Activated T-helper 2 cell treated with anti-CD3 and anti-CD28 coated beads, Interferon-gamma antibody, Interleukin-2, Interleukin-4, amounts not matched to agents 10 μg/mL and 5 μg/mL and 100 μg/mL, durations not matched to agents 14 hours and 24 hours and 36 hours (primary cell): ENCODE results near the gene MAST4. TPM values are rescaled to one million over a fixed set of nuclear protein-coding genes. Genes with fewer than 3 reads are reported as not detected.

ENCODE experiments used
- DNase-seq: peaks from one replicate; pipeline ENCODE4 v3.0.0; 2021; ENCODE audit warnings: low spot score
- H3K27ac Mint-ChIP-seq: one replicate; pipeline ENCODE4 v1.8.0; 2021; ENCODE audit warnings: mixed read lengths
- H3K27me3 Mint-ChIP-seq: one replicate; pipeline ENCODE4 v1.8.0; 2021; ENCODE audit warnings: low read depth, mixed read lengths
- H3K36me3 Mint-ChIP-seq: one replicate; pipeline ENCODE4 v1.8.0; 2021; ENCODE audit warnings: low read depth, mixed read lengths
- H3K4me1 Mint-ChIP-seq: one replicate; pipeline ENCODE4 v1.8.0; 2021; ENCODE audit warnings: low read depth, mixed read lengths
- H3K4me3 Mint-ChIP-seq: one replicate; pipeline ENCODE4 v1.8.0; 2021; ENCODE audit warnings: low read depth, mild to moderate bottlenecking, moderate library complexity, mixed read lengths
- H3K9me3 Mint-ChIP-seq: one replicate; pipeline ENCODE4 v1.8.0; 2021; ENCODE audit warnings: mixed read lengths
- intact Hi-C: fragments of 100-400 bp; cut with micrococcal nuclease; formaldehyde crosslinking; loops from one replicate; pipeline ENCODE4 v1.15.1; 2023
- total RNA-seq: library from RNA; stranded (reverse); gene quantifications from 2 replicates; pipeline ENCODE4 v1.2.3, GENCODE V29; 2022

The MAST4 gene
- total RNA-seq, result 5.4 and 6.1 TPM in 2 replicates

DNA sequence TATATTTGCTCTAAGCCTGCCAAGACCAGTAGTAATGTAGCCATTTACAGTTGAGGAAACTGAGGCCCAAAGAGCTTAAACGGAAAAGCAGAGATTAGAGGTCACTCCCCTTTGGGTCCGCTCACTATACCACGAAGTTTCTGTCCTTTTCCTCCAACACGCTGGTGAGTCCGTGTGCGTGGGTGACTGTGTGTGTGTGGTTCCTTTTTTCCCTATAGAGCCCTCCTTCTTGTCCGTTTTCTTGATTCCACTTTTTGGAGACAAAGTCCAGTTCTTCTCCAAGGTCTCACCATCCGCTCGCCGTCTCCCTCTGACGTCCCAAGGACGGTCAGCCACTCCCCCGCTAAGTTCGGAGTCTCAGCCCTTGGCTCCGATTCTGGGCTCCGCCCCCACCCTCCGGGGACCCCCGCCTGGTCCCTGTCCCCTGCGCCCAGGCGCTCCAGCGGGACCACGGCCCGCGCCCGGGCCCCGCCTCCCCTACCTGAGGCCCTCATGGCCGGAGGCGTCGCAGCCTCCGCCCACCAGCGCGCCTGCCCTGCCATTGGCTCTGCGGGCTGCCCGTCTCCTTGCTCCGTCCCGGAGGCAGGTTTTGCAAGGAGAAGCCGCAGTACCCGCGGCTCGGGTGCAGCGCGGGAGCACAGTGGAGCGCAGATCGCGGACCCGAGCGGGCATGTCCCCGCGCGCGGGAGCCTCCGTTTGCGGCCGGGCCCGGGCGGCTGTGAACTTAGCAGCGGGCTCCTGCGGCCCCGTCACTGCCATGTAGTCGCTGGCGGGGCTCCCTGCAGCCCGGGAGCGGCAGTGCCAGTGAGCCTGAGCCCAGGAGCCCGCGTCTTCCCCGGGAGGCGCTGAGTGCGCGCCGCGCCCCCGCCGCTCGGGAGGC lies at the start of gene MAST4:
Gene MAST4 (plus strand): TSS at position 638 of the 880 bp plus-strand sequence. CDS start 263 bp downstream, outside the sequence.
- no peak within 1 kb of the TSS for H3K27ac Mint-ChIP-seq
- intact Hi-C loops, result loop anchor here (5.0 kb wide), 1 partner anchor 289 kb away; no protein-coding TSS in a partner anchor
- no peaks in the 10 kb centered on the region for H3K36me3 Mint-ChIP-seq
- H3K4me1 Mint-ChIP-seq, result peaks cover 10% of the 10 kb centered on the region
- H3K4me3 Mint-ChIP-seq, result peak within 1 kb of the TSS; percentile 80
- peak; percentile 69 for DNase-seq
- peaks cover 64% of the 10 kb centered on the region for H3K27me3 Mint-ChIP-seq
- H3K9me3 Mint-ChIP-seq, result no peaks in the 10 kb centered on the region

DNA sequence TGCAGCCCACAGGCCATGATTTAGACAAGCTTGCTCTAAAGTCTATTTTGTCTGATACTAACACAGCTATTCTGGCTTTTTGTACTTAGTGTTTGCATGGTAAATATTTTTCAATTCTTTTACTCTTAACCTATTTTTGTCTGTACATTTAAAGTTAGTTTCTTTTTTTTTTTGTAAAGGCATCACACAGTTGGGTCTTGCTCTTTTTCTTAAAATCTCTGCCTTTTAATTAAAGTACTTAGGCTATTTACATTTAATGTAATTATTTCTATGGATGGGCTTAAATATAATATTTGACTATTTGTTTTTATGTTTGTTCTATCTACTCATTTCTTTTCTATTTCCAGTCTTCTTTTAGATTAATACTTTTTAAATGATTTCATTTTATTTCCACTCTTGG lies 49.7 kb upstream of the MAST4 start:
- intact Hi-C loops, result no loop called here
- Mint-ChIP-seq H3K4me1 (peaks cover 2% of the 10 kb centered on the region), H3K27ac (no peak overlapping the region), H3K9me3 (peaks cover 9% of the 10 kb centered on the region), H3K4me3 (no peak overlapping the region), H3K36me3 (no peaks in the 10 kb centered on the region), H3K27me3 (peaks cover 3% of the 10 kb centered on the region)
- no peak for DNase-seq

DNA sequence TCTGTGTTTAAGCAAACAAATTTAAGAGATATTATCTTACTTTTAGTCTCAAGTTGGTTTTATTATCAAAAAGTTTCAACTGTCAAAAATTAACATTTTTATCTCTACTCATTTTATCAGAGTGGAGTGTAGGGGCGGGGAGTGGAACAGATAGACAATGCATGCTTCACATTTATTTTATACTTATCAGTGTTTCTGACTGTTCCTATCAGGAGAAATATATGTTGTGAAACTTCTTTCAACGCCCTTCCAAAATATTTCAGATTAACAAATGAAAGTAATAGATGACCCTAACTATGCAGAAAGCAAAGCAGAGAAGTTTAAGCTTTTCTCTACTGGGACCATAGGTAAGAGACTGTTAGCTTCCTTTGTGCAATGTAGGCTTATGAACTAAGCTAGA lies 44.9 kb upstream of the MAST4 start:
- peaks cover 17% of the 10 kb centered on the region for H3K4me1 Mint-ChIP-seq
- intact Hi-C loops, result no loop called here
- no peak overlapping the region for H3K27ac Mint-ChIP-seq

DNA sequence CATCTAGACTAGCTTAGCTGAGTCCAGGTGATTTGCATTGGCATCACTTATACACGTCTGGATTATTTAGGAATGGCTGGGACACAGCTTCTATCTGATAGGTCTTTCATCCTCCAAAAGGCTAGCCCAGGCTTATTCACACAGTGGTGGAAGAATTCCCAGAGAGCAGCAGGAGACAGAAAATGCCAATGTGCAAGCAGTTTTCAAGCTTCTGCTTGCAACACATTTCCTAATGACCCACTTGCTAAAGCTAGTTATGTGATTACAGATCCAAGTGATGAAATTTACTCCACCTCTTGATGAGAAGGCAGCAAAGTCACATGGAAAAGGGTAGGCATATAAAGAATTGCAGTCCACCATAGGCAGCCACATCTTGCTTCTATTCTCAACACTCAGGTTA lies 44.2 kb upstream of the MAST4 start:
- DNase-seq, result no peak
- intact Hi-C loops, result no loop called here
- Mint-ChIP-seq H3K4me3 (no peak overlapping the region), H3K27me3 (peaks cover 4% of the 10 kb centered on the region), H3K27ac (no peak overlapping the region), H3K36me3 (no peaks in the 10 kb centered on the region), H3K4me1 (peaks cover 17% of the 10 kb centered on the region), H3K9me3 (peaks cover 12% of the 10 kb centered on the region)

More for the DNA sequence above, 44.9 kb upstream of the MAST4 start:
- no peak for DNase-seq
- Mint-ChIP-seq H3K36me3 (no peaks in the 10 kb centered on the region), H3K27me3 (peaks cover 4% of the 10 kb centered on the region), H3K4me3 (no peak overlapping the region), H3K9me3 (peaks cover 12% of the 10 kb centered on the region)

DNA sequence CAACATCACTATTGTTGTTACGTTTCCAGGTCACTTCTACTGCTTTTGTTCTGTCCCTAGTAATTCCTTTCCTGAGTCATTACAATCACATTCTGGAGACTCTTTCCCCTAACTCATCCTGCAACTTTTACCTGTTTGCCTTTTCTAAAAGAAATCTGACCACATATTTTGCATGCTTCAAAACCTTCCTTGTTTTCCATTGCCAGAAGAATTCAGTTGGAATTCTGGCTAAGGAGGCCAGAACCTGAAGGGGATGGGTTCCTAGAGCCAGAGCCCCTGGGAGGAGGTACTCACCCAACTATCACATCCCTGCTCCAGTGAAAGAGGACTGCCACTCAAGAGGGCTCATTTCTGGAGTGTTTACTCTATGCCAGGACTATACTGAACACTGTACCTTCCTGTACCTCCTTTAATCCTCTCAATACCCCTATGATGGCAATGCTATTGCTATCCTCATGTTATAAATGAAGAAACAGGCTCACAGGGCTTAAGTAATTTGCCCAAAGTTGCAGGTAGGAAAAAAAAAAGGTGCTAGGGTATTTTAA lies 42.8 kb upstream of the MAST4 start:
- intact Hi-C loops, result no loop called here
- Mint-ChIP-seq H3K4me1 (peaks cover 19% of the 10 kb centered on the region), H3K27me3 (peaks cover 4% of the 10 kb centered on the region), H3K9me3 (peaks cover 4% of the 10 kb centered on the region), H3K36me3 (no peaks in the 10 kb centered on the region), H3K4me3 (no peak overlapping the region), H3K27ac (no peak overlapping the region)
- DNase-seq, result no peak

DNA sequence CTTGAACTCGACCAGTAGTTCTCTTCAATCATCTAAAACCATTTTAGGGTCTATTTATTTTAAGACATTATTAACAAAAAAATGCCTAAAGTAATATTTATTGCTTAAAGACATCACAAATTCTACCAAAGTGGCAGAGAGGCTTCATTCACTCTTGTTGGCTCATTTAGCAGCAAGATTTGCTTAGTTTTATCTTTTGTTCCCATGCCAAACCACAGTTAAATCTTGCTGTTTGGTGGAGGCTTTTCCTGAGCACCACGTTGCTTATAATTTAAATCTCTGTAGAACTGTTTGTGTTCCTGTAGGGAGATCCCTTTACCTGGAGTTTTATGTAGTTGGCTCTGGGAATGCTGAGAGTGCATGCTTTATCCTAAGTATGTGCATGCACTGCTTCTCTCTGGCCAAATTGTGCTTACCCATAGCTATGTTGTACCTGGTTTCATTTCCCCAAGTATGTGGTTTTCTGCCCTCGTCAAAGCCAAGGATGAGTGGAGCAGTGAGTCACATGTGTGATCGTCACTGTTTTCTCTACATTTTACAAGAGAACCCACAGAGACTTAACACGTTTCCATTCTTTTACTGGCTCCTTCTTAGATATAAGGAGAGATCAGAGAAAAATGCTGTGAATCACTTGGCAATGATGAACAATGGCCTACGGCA lies 42.1 kb upstream of the MAST4 start:
- peaks cover 22% of the 10 kb centered on the region for H3K4me1 Mint-ChIP-seq
- peak; percentile 10 for DNase-seq
- peaks cover 4% of the 10 kb centered on the region for H3K9me3 Mint-ChIP-seq
- H3K36me3 Mint-ChIP-seq, result no peaks in the 10 kb centered on the region
- intact Hi-C loops, result loop anchor here (1.0 kb wide), 1 partner anchor 14 kb away; no protein-coding TSS in a partner anchor
- peaks cover 4% of the 10 kb centered on the region for H3K27me3 Mint-ChIP-seq
- H3K27ac Mint-ChIP-seq, result peak overlapping the region; percentile 36
- no peak overlapping the region for H3K4me3 Mint-ChIP-seq

DNA sequence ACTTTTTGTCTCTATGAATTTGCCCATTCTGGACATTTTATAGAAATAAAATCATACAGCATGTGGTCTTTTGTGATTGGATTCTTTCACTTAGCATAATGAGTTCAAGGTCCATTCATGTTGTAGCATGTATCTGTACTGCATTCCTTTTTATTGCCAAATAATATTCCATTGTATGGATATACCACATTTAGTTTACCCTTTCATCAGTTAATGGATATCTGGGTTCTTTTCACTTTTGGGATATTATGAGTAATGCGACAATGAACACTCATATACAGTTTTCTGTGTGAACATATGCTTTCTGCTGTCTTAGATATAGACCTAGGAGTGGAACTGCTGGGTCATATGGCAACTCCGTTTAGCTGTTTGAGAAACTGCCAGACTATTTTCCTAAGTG lies 41.3 kb upstream of the MAST4 start:
- H3K27ac Mint-ChIP-seq, result peak overlapping the region; percentile 36
- no peaks in the 10 kb centered on the region for H3K36me3 Mint-ChIP-seq
- intact Hi-C loops, result loop anchor here (1.0 kb wide), 1 partner anchor 15 kb away; no protein-coding TSS in a partner anchor
- no peak overlapping the region for H3K4me3 Mint-ChIP-seq
- H3K27me3 Mint-ChIP-seq, result peaks cover 4% of the 10 kb centered on the region
- peaks cover 4% of the 10 kb centered on the region for H3K9me3 Mint-ChIP-seq
- no peak for DNase-seq
- H3K4me1 Mint-ChIP-seq, result peaks cover 22% of the 10 kb centered on the region

DNA sequence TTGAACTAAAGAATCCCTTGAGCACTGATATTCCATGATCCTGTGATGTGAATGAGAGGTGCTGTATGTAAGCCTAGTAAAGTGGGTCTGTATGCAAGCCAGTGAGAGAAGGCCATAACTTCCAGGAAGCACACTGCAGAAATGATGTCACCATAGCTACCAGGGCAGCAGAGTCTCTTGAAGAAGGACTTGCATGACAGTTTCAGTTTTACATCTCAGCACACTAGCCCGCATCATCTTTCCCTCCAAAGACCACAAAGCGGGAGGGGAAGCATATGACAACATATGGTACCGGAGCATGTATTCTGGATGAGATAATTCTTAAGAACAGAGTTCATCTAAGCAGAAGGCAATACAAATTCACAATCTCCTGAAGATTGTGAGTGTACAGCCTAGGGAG lies 37.6 kb upstream of the MAST4 start:
- H3K9me3 Mint-ChIP-seq, result peaks cover 4% of the 10 kb centered on the region
- no peak overlapping the region for H3K27ac Mint-ChIP-seq
- H3K27me3 Mint-ChIP-seq, result no peaks in the 10 kb centered on the region
- H3K4me3 Mint-ChIP-seq, result no peak overlapping the region
- intact Hi-C loops, result no loop called here
- no peaks in the 10 kb centered on the region for H3K36me3 Mint-ChIP-seq
- peaks cover 18% of the 10 kb centered on the region for H3K4me1 Mint-ChIP-seq
- peak; percentile 19 for DNase-seq

DNA sequence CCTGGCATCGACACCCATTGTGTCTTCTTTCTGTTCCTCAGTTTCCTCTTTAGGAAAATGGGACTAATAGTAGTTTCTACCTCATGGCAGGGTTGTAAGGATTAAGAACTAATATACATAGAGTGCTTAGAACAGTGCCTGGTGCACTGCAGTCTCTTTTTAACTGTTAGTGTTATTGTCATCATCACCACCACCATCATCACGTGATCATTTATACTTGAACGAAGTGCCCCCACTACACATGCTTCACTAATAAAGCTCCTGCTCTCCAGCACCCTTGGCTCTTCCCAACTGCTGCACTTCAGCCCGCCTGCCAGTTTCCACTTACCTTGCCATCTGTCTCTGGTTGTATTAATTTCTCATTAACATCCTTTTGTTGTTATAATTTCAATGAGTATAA lies 35.8 kb upstream of the MAST4 start:
- intact Hi-C loops, result no loop called here
- H3K4me1 Mint-ChIP-seq, result peaks cover 6% of the 10 kb centered on the region
- peaks cover 2% of the 10 kb centered on the region for H3K9me3 Mint-ChIP-seq
- no peak for DNase-seq
- no peak overlapping the region for H3K4me3 Mint-ChIP-seq
- no peaks in the 10 kb centered on the region for H3K36me3 Mint-ChIP-seq
- no peak overlapping the region for H3K27ac Mint-ChIP-seq
- peaks cover 3% of the 10 kb centered on the region for H3K27me3 Mint-ChIP-seq

DNA sequence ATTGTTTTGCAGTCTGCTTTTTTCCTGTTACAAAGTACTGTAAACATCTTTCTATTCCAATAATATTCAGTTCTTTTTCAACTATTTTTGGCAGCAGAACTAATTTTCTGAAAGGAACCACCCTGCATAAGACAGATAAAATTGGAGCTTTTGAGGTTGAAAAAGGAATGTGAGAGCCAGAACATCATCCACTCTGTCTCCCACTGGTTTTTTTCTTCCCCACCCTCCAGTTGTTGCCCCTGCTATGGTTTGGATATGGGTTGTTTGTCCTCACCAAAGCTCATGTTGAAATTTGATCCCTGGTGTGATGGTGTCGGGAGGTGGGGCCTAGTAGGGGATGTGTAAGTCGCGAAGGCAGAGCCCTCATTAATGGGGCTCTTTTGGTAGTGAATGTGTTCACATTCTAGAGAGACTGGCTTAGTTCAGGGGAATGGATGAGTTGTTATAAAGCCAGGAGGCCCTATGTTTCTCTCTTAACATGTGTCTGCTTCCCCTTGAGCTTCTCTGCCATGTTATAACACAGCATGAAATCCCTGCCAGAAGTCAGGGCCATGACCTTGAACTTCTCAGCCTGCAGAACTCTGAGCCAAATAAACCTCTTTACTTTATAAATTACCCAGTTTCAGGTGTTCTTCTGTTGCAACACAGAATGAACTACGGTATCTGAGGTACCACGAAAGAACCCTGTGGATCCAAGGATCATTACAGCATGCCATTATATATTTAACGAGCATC lies 34.8 kb upstream of the MAST4 start:
- peaks cover 7% of the 10 kb centered on the region for H3K4me1 Mint-ChIP-seq
- H3K27ac Mint-ChIP-seq, result no peak overlapping the region
- H3K9me3 Mint-ChIP-seq, result no peaks in the 10 kb centered on the region
- no peaks in the 10 kb centered on the region for H3K36me3 Mint-ChIP-seq
- no peak for DNase-seq
- intact Hi-C loops, result no loop called here
- H3K27me3 Mint-ChIP-seq, result peaks cover 3% of the 10 kb centered on the region
- H3K4me3 Mint-ChIP-seq, result no peak overlapping the region

DNA sequence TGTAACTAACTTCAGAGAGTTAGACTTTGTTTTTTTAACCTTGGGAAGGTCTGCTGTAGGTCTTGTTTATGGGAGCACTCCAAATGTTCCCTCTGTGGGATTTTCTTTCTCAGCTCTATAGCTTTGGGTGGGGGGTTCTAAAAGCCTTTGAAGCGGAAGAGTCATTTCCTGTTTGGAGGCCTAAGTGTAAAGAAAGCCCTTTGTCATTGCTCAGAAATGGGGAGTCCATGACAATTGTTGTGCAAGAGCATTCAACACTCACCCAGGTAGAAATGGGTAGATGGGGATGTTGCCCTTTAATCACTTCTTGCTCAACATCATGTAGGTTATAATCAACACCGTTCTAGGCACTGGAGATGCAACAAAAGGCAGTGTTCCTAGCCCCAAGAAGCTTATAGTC lies 30.3 kb upstream of the MAST4 start:
- Mint-ChIP-seq H3K4me1 (peaks cover 2% of the 10 kb centered on the region), H3K9me3 (no peaks in the 10 kb centered on the region), H3K4me3 (no peak overlapping the region), H3K36me3 (no peaks in the 10 kb centered on the region), H3K27me3 (peaks cover 3% of the 10 kb centered on the region), H3K27ac (no peak overlapping the region)
- intact Hi-C loops, result no loop called here
- DNase-seq, result no peak

DNA sequence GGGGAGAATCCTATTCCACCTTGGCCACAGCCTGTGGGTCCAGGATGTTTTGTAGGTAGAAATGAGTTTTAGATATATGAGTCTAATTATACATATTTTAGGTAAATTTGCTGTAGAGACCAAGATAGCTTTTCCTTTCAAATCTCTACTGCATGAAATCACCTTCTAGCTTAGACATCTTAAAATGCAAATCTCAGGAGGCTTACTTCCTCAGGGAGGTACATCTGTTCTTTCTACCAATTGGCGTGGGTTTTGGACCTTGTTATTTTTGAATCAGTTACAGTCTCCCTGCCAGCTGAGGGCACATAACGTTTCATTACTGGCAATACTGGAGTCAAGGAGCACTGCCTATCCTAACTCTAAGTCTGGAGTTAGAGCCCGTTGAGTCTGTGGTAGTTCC lies 28.7 kb upstream of the MAST4 start:
- H3K9me3 Mint-ChIP-seq, result no peaks in the 10 kb centered on the region
- intact Hi-C loops, result no loop called here
- DNase-seq, result no peak
- H3K27me3 Mint-ChIP-seq, result peaks cover 3% of the 10 kb centered on the region
- no peak overlapping the region for H3K27ac Mint-ChIP-seq
- H3K36me3 Mint-ChIP-seq, result no peaks in the 10 kb centered on the region
- H3K4me3 Mint-ChIP-seq, result no peak overlapping the region
- H3K4me1 Mint-ChIP-seq, result peaks cover 2% of the 10 kb centered on the region
